A549 (cell line): ENCODE results near the gene ALKBH6. TPM values are rescaled to one million over a fixed set of nuclear protein-coding genes. Genes with fewer than 3 reads are reported as not detected.

Experiments
- ATAC-seq, 2 experiments: fragments of 200-7000 bp in 1 of 2; fragments of >200 bp in 1 of 2; cut with Nextera tagmentation in 1 of 2; cut with Tn5 transposase in 1 of 2; 3 replicates each; pipeline versions ENCODE4 v1.8.0 to v1.9.1; 2018 to 2020; ENCODE audit warnings: mild to moderate bottlenecking in 1 of 2, moderate library complexity in 1 of 2
- CTCF ChIA-PET: fragments of 300-600 bp; sonication (Branson Sonifier 250); formaldehyde crosslinking; extraction: SDS; loops from one replicate; lab custom pipeline; 2021; ENCODE audit warnings: antibody characterized with exemption, inconsistent platforms; lab: Yijun Ruan, JAX
- POLR2A ChIA-PET: fragments of 350-600 bp; formaldehyde crosslinking; extraction: SDS; loops from one replicate; lab custom pipeline; 2021; ENCODE audit warnings: antibody characterized with exemption, inconsistent platforms; lab: Yijun Ruan, JAX
- DNase-seq, 2 experiments: peaks; one replicate each; pipeline versions ENCODE4 v3.0.0 to v3.0.0-alpha.2; 2011 to 2016; ENCODE audit warnings: low read depth in 1 of 2, low spot score in 1 of 2
- FAIRE-seq: peaks from 2 replicates; lab custom pipeline; 2011; peaks lifted over from hg19 to GRCh38; lab: Jason Lieb, UNC
- H3K27ac ChIP-seq, 2 experiments: fragments of >200 bp; sonication (Bioruptor Twin); formaldehyde crosslinking; 3 replicates each; pipeline ENCODE4 v1.5.1; 2016 to 2017
- H3K4me1 ChIP-seq: fragments of >200 bp; sonication (Bioruptor Twin); formaldehyde crosslinking; 3 replicates; pipeline ENCODE4 v1.6.1; 2016
- H3K4me2 ChIP-seq: fragments of >200 bp; sonication (Bioruptor Twin); formaldehyde crosslinking; 3 replicates; pipeline ENCODE4 v1.6.1; 2016
- H3K4me3 ChIP-seq: fragments of >200 bp; sonication (Bioruptor Twin); formaldehyde crosslinking; 3 replicates; pipeline ENCODE4 v1.5.1; 2016
- H3K9me3 ChIP-seq: fragments of >200 bp; sonication (Bioruptor Twin); formaldehyde crosslinking; 3 replicates; pipeline ENCODE4 v1.6.1; 2016
- ATOH8 ChIP-seq: fragments of 250-450 bp; sonication (Bioruptor Pico); IDR thresholded peaks from 2 replicates; pipeline ENCODE4 v1.5.0; 2020; ENCODE audit warnings: low read depth, mild to moderate bottlenecking, moderate library complexity
- BCL3 ChIP-seq: fragments of >200 bp; sonication (Bioruptor Twin); formaldehyde crosslinking; IDR thresholded peaks from 3 replicates; pipeline ENCODE4 v1.6.1; 2016
- BHLHE40 ChIP-seq: IDR thresholded peaks from 2 replicates; pipeline ENCODE4 v1.6.1; 2012; ENCODE audit warnings: low read depth, low read length, inconsistent platforms
- CBX2 ChIP-seq: fragments of 200-600 bp; sonication (generic); IDR thresholded peaks from 2 replicates; pipeline ENCODE4 v1.6.1; 2016; ENCODE audit warnings: low read depth, mild to moderate bottlenecking, borderline replicate concordance
- CEBPB ChIP-seq, 2 experiments: fragments of >200 bp in 1 of 2; sonication (Bioruptor Twin) in 1 of 2; formaldehyde crosslinking in 1 of 2; IDR thresholded peaks; 2 replicates each; pipeline ENCODE4 v1.6.1; 2012 to 2016
- CHD2 ChIP-seq: fragments of 150-350 bp; IDR thresholded peaks from 2 replicates; pipeline ENCODE4 v1.6.1; 2014; ENCODE audit warnings: low read length; ENCODE audit not compliant: partially characterized antibody
- E2F6 ChIP-seq: IDR thresholded peaks from 2 replicates; pipeline ENCODE4 v1.6.1; 2012; ENCODE audit warnings: low read depth, borderline replicate concordance
- EHF ChIP-seq: fragments of 250-450 bp; sonication (Bioruptor Pico); IDR thresholded peaks from 2 replicates; pipeline ENCODE4 v1.5.0; 2020; ENCODE audit warnings: mild to moderate bottlenecking
- EHMT2 ChIP-seq: fragments of 200-600 bp; sonication (generic); IDR thresholded peaks from 2 replicates; pipeline ENCODE4 v1.6.1; 2016; ENCODE audit warnings: antibody characterized with exemption, low read depth, mild to moderate bottlenecking, moderate library complexity
- EP300 ChIP-seq, 2 experiments: fragments of >200 bp; sonication (Bioruptor Twin); formaldehyde crosslinking; IDR thresholded peaks; 2 replicates in 1 of 2; 3 replicates in 1 of 2; pipeline ENCODE4 v1.6.1; 2016 to 2017
- FOSL2 ChIP-seq, 2 experiments: fragments of 450-650 bp in 1 of 2; fragments of >200 bp in 1 of 2; sonication (Bioruptor Twin) in 1 of 2; formaldehyde crosslinking; IDR thresholded peaks; 2 replicates each; pipeline versions ENCODE4 v1.5.0 to v1.6.1; 2016 to 2020; ENCODE audit warnings: mild to moderate bottlenecking in 1 of 2, moderate library complexity in 1 of 2
- FOXS1 ChIP-seq: fragments of 250-450 bp; sonication (Bioruptor Pico); IDR thresholded peaks from 2 replicates; pipeline ENCODE4 v1.5.0; 2020; ENCODE audit warnings: mild to moderate bottlenecking, moderate library complexity
- HOXB5 ChIP-seq: fragments of 250-450 bp; sonication (Bioruptor Pico); IDR thresholded peaks from 2 replicates; pipeline ENCODE4 v1.5.0; 2020; ENCODE audit warnings: mild to moderate bottlenecking, moderate library complexity
- JUN ChIP-seq, 2 experiments: fragments of >200 bp; sonication (Bioruptor Twin); formaldehyde crosslinking; IDR thresholded peaks; 2 replicates in 1 of 2; 3 replicates in 1 of 2; pipeline ENCODE4 v1.6.1; 2016 to 2017
- JUNB ChIP-seq: fragments of >200 bp; sonication (Bioruptor Twin); formaldehyde crosslinking; IDR thresholded peaks from 2 replicates; pipeline ENCODE4 v1.6.1; 2016
- KDM1A ChIP-seq: fragments of 200-600 bp; sonication (generic); IDR thresholded peaks from 2 replicates; pipeline ENCODE4 v1.6.1; 2016; ENCODE audit warnings: low read depth, mild to moderate bottlenecking
- MAFK ChIP-seq: fragments of 450-650 bp; IDR thresholded peaks from 2 replicates; pipeline ENCODE4 v1.6.1; 2014; ENCODE audit not compliant: partially characterized antibody
- MAX ChIP-seq: IDR thresholded peaks from 2 replicates; pipeline ENCODE4 v1.6.1; 2012
- MYC ChIP-seq: IDR thresholded peaks from 2 replicates; pipeline ENCODE4 v1.6.1; 2012; ENCODE audit warnings: mild to moderate bottlenecking, inconsistent platforms, low read length, improper control_type of control experiment, borderline replicate concordance
- NPAS2 ChIP-seq: fragments of 250-450 bp; sonication (Bioruptor Pico); IDR thresholded peaks from 2 replicates; pipeline ENCODE4 v1.8.0; 2022; ENCODE audit warnings: mild to moderate bottlenecking, moderate library complexity, borderline replicate concordance
- POLR2A ChIP-seq: IDR thresholded peaks from 2 replicates; pipeline ENCODE4 v1.6.1; 2012; ENCODE audit warnings: mild to moderate bottlenecking, low read length
- POLR2AphosphoS2 ChIP-seq: conservative IDR thresholded peaks from 2 replicates; pipeline ENCODE4 v1.6.1; 2012; ENCODE audit warnings: low read length, improper control_type of control experiment, inconsistent platforms
- RAD21 ChIP-seq, 2 experiments: fragments of >200 bp in 1 of 2; sonication (Bioruptor Twin) in 1 of 2; formaldehyde crosslinking in 1 of 2; IDR thresholded peaks in 1 of 2; conservative IDR thresholded peaks in 1 of 2; 2 replicates in 1 of 2; 3 replicates in 1 of 2; pipeline ENCODE4 v1.6.1; 2012 to 2018; ENCODE audit warnings: inconsistent platforms in 1 of 2
- RFX5 ChIP-seq: fragments of 450-650 bp; IDR thresholded peaks from 2 replicates; pipeline ENCODE4 v1.7.1; 2014; ENCODE audit warnings: antibody characterized with exemption, mild to moderate bottlenecking, moderate library complexity
- SMC3 ChIP-seq: fragments of >200 bp; sonication (Bioruptor Twin); formaldehyde crosslinking; IDR thresholded peaks from 3 replicates; pipeline ENCODE4 v1.6.1; 2018; ENCODE audit warnings: inconsistent platforms
- TFCP2L1 ChIP-seq: fragments of 250-450 bp; sonication (Bioruptor Pico); IDR thresholded peaks from 2 replicates; pipeline ENCODE4 v1.5.0; 2021; ENCODE audit warnings: mild to moderate bottlenecking
- TP53 ChIP-seq: fragments of 250-450 bp; sonication (Bioruptor Pico); IDR thresholded peaks from 2 replicates; pipeline ENCODE4 v1.5.0; 2021; ENCODE audit warnings: mild to moderate bottlenecking, moderate library complexity
- USF2 ChIP-seq: fragments of 450-650 bp; IDR thresholded peaks from 2 replicates; pipeline ENCODE4 v1.6.1; 2014; ENCODE audit warnings: antibody characterized with exemption
- WGBS: methylation state at CpG from one replicate; pipeline ENCODE4 v1.1.6; 2017; ENCODE audit errors: missing lambda C conversion rate; 5-methylcytosine and 5-hydroxymethylcytosine counted together
- polyA plus RNA-seq, 4 experiments: library from polyadenylated mRNA; depleted of rRNA in 3 of 4; stranded (reverse); fragments of >200 nt; fragmentation: RNase III in 1 of 4; extraction: RNeasy Plus Mini Kit Qiagen cat#74134 plus additional on column Dnase treatment in 1 of 4; gene quantifications; 2 replicates in 3 of 4; 3 replicates in 1 of 4; pipeline ENCODE4 v1.2.3, GENCODE V29; 2011 to 2017
- TF ChIP-seq, protein P1 (sequence below): fragments of >200 bp; sonication (Bioruptor Twin); formaldehyde crosslinking; IDR thresholded peaks from 3 replicates; pipeline ENCODE4 v1.5.1; 2016

The ALKBH6 gene
- polyA plus RNA-seq, 2 of the 4 experiments (the other 2 are of a cell fraction) = 34.2 to 47.1 TPM

- no peak for TF ChIP-seq ATOH8 (CRISPR knock-in tag)
- peak; percentile 85 for TF ChIP-seq RFX5
- TF ChIP-seq FOSL2 (IDR thresholded peaks at IDR 0.05) = no peak
- TF ChIP-seq FOSL2 (CRISPR knock-in tag; IDR thresholded peaks at IDR 0.05) = peak; percentile 37; the same call in 1 of the 2 replicates
- TF ChIP-seq KDM1A = no peak
- no peak for TF ChIP-seq EP300 (IDR thresholded peaks at IDR 0.05)
Measured at GRCh38 chr19:36054733-36055686, 41.0 kb upstream of the ALKBH6 start, which contains the start of gene WDR62 (continued).

DNA sequence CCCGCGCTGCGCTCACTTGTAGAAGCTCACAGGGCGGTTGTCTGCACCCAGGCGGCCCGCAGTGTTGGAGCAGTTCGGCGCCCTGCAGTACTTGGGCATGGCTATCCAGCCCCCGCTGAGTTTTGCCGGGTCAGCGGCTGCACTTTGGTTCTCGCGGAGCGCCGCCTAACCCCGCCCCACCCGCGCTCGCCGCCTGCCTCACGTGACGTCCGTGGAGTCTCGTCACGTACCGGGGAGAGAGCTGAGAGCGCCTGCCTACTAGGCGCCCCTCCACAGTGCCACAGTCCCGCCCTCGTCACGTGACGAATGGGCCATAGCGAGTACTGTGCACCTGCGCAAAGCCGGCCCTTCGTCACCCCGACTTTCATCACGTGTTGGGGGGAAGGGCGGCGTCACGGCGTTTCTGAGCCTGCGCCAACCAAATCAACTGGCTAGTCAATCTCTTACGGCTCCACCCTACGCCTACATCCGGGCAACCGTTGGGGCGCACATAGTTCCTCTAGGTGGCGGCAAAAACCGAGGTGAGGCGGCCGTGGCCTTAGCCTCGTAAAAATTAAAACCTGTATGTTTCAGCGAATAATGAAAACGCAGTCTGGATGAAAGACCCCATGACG lies 40.2 kb upstream of the ALKBH6 start, which contains the start of gene THAP8:
Gene THAP8, minus strand, starts transcription at position 167 of the 614 bp plus-strand sequence. Its CDS starts 68 bp downstream, at position 99.
- peak; percentile 99 for FAIRE-seq
- CTCF ChIA-PET = interaction anchor here (0.5 to 11.9 kb wide), 27 partner anchors 13 to 1081 kb away, joined by 3 to 157 read pairs (median 4); partner anchors contain the start of genes ALKBH6, OVOL3 and SYNE4

More for the DNA sequence above, 40.2 kb upstream of the ALKBH6 start, which contains the start of gene THAP8:
- DNase-seq (peak; percentile 100), ATAC-seq (peak; percentile 82 to 88)
- Histone ChIP-seq H3K4me2 (peak within 1 kb of the TSS; percentile 92), H3K27ac (peak within 1 kb of the TSS; percentile 89 to 93), H3K4me3 (peak within 1 kb of the TSS; percentile 84), H3K9me3 (no peaks in the 10 kb centered on the region)
- POLR2A ChIA-PET = interaction anchor here (0.6 to 4.4 kb wide), 28 partner anchors 10 to 1023 kb away, joined by 3 to 57 read pairs (median 4); partner anchors contain the start of genes ALKBH6, CAPNS1, POLR2I and TBCB
- TF ChIP-seq POLR2AphosphoS2 (no peak), MAX (peak; percentile 99), TFCP2L1 (no peak), FOSL2 (IDR thresholded peaks at IDR 0.05) (no peak), FOSL2 (CRISPR knock-in tag; IDR thresholded peaks at IDR 0.05) (peak; percentile 79), SMC3 (peak; percentile 22; the same call in 1 of the 3 replicates), EP300 (IDR thresholded peaks at IDR 0.05) (no peak; a peak in 1 of 5 replicates), EHMT2 (no peak), TP53 (CRISPR knock-in tag) (peak; percentile 60; the same call in 1 of the 2 replicates), BCL3 (peak; percentile 91; the same call in 2 of the 3 replicates), FOXS1 (CRISPR knock-in tag) (no peak), CBX2 (no peak), POLR2A (peak; percentile 93), JUNB (no peak), E2F6 (peak; percentile 24; the same call in 1 of the 2 replicates), JUN (IDR thresholded peaks at IDR 0.05) (peak; percentile 44 to 91), USF2 (peak; percentile 100), NPAS2 (CRISPR knock-in tag) (peak; percentile 98), RAD21 (conservative IDR thresholded peaks at IDR 0.05 in 1 of 2, IDR thresholded peaks at IDR 0.05 in 1 of 2) (peak in 1 of 2 experiments; percentile 17; a peak in 2 of 5 replicates), CEBPB (IDR thresholded peaks at IDR 0.05) (0 out of 4 replicates have a peak, but pooled peaks of 1 of the 2 experiments have one; percentile 53), EHF (CRISPR knock-in tag) (no peak), HOXB5 (CRISPR knock-in tag) (peak; percentile 27; the same call in 1 of the 2 replicates), CHD2 (peak; percentile 68), MYC (peak; percentile 77), BHLHE40 (peak; percentile 99), MAFK (peak; percentile 91)
- TF ChIP-seq, protein P1, sequence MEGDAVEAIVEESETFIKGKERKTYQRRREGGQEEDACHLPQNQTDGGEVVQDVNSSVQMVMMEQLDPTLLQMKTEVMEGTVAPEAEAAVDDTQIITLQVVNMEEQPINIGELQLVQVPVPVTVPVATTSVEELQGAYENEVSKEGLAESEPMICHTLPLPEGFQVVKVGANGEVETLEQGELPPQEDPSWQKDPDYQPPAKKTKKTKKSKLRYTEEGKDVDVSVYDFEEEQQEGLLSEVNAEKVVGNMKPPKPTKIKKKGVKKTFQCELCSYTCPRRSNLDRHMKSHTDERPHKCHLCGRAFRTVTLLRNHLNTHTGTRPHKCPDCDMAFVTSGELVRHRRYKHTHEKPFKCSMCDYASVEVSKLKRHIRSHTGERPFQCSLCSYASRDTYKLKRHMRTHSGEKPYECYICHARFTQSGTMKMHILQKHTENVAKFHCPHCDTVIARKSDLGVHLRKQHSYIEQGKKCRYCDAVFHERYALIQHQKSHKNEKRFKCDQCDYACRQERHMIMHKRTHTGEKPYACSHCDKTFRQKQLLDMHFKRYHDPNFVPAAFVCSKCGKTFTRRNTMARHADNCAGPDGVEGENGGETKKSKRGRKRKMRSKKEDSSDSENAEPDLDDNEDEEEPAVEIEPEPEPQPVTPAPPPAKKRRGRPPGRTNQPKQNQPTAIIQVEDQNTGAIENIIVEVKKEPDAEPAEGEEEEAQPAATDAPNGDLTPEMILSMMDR = peak; percentile 54
- TF ChIP-seq, all 56 proteins: peak for 18
- peaks cover 22% of the 10 kb centered on the region for H3K4me1 ChIP-seq
- WGBS = under 1% methylated on average over 37 of the region's 56 CpGs
